ENCODE data around the gene MXD4. TPM values are rescaled to one million over a fixed set of nuclear protein-coding genes. Genes with fewer than 3 reads are reported as not detected.

Gene MXD4
- total RNA-seq, 1 experiment from 2014 or later = 20.4 TPM

GRCh38 chr4:2262145-2262943 lies 435 bp upstream of the MXD4 start (continued):
- TF ChIP-seq IRF1 (CRISPR knock-in tag; IDR thresholded peaks at IDR 0.05) (0 out of 2 replicates have a peak, but pooled peaks have one; percentile 47), PRDM15 (CRISPR knock-in tag; IDR thresholded peaks at IDR 0.05) (no peak), ZNF532 (CRISPR knock-in tag; IDR thresholded peaks at IDR 0.05; ENCODE audit: borderline replicate concordance) (no peak)
- TF ChIP-seq, protein P1, sequence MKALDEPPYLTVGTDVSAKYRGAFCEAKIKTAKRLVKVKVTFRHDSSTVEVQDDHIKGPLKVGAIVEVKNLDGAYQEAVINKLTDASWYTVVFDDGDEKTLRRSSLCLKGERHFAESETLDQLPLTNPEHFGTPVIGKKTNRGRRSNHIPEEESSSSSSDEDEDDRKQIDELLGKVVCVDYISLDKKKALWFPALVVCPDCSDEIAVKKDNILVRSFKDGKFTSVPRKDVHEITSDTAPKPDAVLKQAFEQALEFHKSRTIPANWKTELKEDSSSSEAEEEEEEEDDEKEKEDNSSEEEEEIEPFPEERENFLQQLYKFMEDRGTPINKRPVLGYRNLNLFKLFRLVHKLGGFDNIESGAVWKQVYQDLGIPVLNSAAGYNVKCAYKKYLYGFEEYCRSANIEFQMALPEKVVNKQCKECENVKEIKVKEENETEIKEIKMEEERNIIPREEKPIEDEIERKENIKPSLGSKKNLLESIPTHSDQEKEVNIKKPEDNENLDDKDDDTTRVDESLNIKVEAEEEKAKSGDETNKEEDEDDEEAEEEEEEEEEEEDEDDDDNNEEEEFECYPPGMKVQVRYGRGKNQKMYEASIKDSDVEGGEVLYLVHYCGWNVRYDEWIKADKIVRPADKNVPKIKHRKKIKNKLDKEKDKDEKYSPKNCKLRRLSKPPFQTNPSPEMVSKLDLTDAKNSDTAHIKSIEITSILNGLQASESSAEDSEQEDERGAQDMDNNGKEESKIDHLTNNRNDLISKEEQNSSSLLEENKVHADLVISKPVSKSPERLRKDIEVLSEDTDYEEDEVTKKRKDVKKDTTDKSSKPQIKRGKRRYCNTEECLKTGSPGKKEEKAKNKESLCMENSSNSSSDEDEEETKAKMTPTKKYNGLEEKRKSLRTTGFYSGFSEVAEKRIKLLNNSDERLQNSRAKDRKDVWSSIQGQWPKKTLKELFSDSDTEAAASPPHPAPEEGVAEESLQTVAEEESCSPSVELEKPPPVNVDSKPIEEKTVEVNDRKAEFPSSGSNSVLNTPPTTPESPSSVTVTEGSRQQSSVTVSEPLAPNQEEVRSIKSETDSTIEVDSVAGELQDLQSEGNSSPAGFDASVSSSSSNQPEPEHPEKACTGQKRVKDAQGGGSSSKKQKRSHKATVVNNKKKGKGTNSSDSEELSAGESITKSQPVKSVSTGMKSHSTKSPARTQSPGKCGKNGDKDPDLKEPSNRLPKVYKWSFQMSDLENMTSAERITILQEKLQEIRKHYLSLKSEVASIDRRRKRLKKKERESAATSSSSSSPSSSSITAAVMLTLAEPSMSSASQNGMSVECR (CRISPR knock-in tag; IDR thresholded peaks at IDR 0.05; ENCODE audit: borderline replicate concordance) = peak; percentile 44; the same call in 1 of the 2 replicates
- TF ChIP-seq, protein P2, sequence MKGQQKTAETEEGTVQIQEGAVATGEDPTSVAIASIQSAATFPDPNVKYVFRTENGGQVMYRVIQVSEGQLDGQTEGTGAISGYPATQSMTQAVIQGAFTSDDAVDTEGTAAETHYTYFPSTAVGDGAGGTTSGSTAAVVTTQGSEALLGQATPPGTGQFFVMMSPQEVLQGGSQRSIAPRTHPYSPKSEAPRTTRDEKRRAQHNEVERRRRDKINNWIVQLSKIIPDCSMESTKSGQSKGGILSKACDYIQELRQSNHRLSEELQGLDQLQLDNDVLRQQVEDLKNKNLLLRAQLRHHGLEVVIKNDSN (CRISPR knock-in tag; IDR thresholded peaks at IDR 0.05) = peak; percentile 78

DNA sequence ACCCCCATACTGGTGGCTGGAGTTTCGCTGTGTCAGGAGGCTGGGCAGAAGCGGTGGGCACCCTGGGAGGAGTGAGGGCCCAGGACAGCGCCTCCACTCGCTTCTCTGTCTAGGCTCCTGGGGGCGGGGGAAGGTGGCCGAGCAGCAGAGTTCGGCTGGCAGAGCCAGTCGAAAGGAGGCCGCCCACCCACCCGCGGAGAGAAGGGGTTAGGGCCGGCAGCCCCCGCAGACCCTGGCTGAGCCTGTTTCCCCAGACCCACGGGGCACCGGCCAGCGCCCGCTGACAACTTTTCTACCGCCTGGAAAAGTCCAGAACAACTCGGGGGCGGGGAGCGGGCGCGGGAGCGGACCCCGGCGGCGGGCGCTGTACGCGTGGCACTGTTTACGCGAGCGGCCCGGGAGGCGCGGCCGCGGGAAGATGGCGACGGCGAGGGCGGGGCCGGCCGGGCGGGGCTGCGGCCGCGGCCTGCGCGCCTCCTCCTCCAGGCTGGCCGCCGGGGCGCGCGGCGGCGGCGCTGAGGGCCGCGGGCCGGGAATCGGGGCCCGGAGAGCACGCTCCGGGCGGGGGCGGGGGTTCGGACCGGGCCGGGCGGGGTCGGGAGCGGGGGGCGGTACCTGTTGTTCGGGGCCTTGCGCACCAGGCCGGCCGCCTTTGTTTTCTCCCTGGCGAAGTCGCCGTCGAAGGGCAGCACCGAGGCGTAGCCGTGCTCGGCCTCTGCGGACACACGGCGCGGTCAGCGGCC lies 628 bp downstream of the MXD4 start:
- no peaks in the 10 kb centered on the region for H3K9me3 Mint-ChIP-seq
- POLR2A ChIA-PET = no interaction called here
- TF ChIP-seq FOXK1 (CRISPR knock-in tag; IDR thresholded peaks at IDR 0.05) = peak; percentile 58; the same call in 1 of the 2 replicates
- TF ChIP-seq ERG (CRISPR knock-in tag; IDR thresholded peaks at IDR 0.05) = no peak
- TF ChIP-seq TP53 (CRISPR knock-in tag; IDR thresholded peaks at IDR 0.05) = no peak
- TF ChIP-seq, protein P3, sequence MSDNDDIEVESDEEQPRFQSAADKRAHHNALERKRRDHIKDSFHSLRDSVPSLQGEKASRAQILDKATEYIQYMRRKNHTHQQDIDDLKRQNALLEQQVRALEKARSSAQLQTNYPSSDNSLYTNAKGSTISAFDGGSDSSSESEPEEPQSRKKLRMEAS (CRISPR knock-in tag; IDR thresholded peaks at IDR 0.05) = 0 out of 2 replicates have a peak, but pooled peaks have one; percentile 21
- peak overlapping the region; percentile 62 for H3K4me3 Mint-ChIP-seq
- H3K4me1 Mint-ChIP-seq = no peaks in the 10 kb centered on the region
- peak; percentile 48 for DNase-seq (ENCODE audit: low spot score)
- peak; percentile 5 for ATAC-seq
- H3K27me3 Mint-ChIP-seq (ENCODE audit: low read depth) = peaks cover 7% of the 10 kb centered on the region
- no peak overlapping the region for H3K27ac Mint-ChIP-seq
- H3K36me3 Mint-ChIP-seq = no peaks in the 10 kb centered on the region
- CTCF ChIA-PET = interaction anchor here (1.0 to 3.6 kb wide), 3 partner anchors 41 to 93 kb away, joined by 3 to 19 read pairs (median 4); no protein-coding TSS in a partner anchor

Data from WTC11 (cell line).